Smooth muscle cell of the coronary artery (primary cell): ENCODE results near the gene IDNK. TPM values are rescaled to one million over a fixed set of nuclear protein-coding genes. Genes with fewer than 3 reads are reported as not detected.

Experiments used
- total RNA-seq: library from RNA; depleted of rRNA; stranded (reverse); fragments of >200 nt; gene quantifications from 2 replicates; pipeline ENCODE4 v1.2.3, GENCODE V29; 2014; ENCODE audit warnings: low replicate concordance

IDNK gene
- total RNA-seq: 3.7 and 4.1 TPM in 2 replicates

GRCh38 chr9:83622939-83623678, at the start of gene IDNK:
IDNK (plus strand) TSS chr9:83623143; CDS start chr9:83623172, 29 bp downstream.

Other genes with a start within 250 kb of the IDNK start
- gene FRMD3, start 84.7 kb upstream of the IDNK start, total RNA-seq: 0.94 and 5.3 TPM in 2 replicates
- 53.6 and 109 TPM in 2 replicates for gene UBQLN1, start 84.8 kb downstream of the IDNK start, total RNA-seq
- 0.23 and 0.35 TPM in 2 replicates for gene GKAP1, start 194.6 kb downstream of the IDNK start, total RNA-seq